ENCODE results near the gene LIPT2. TPM values are rescaled to one million over a fixed set of nuclear protein-coding genes. Genes with fewer than 3 reads are reported as not detected.

The LIPT2 gene
- total and polyA plus RNA-seq, 10 of the 15 experiments (the other 5 are each of a cell fraction or from before 2014, with no cell fraction given) = 0.69 to 7.5 (median 3.8) TPM

GRCh38 chr11:74460065-74460464 lies 33.5 kb downstream of the LIPT2 start:
- FAIRE-seq (no peak), ATAC-seq (no peak), DNase-seq (ENCODE audit: low read depth, low spot score) (no peak)
- no peaks in the 10 kb centered on the region; a peak in 2 of 4 replicates for H3K27me3 ChIP-seq (replicated peaks in 1 of 2; ENCODE audit: control insufficient read depth in 2 of 2, insufficient read depth in 2 of 2, low read length in 1 of 2)
- no peaks in the 10 kb centered on the region for H3K4me1 ChIP-seq (ENCODE audit: control insufficient read depth, insufficient read depth, low read length)
- ChIA-PET POLR2A (no interaction called here), RAD21 (ENCODE audit: unreplicated experiment) (no interaction called here), CTCF (no interaction called here), SMC1A (ENCODE audit: uncharacterized antibody, unreplicated experiment) (no interaction called here)
- H3K4me3 ChIP-seq = no peak overlapping the region
- intact Hi-C loops (cut with micrococcal nuclease; ENCODE audit: unreplicated experiment) = no loop called here
- no peak overlapping the region for H3K27ac ChIP-seq (ENCODE audit: control insufficient read depth, insufficient read depth)
- WGBS (ENCODE audit: insufficient coverage, insufficient replicate concordance, low lambda C conversion rate, missing lambda C conversion rate) = 0% methylated on average over 4 of the region's 4 CpGs
- no peaks in the 10 kb centered on the region for H3K36me3 ChIP-seq (ENCODE audit: control insufficient read depth in 2 of 2, insufficient read depth in 2 of 2, low read length in 1 of 2)
- no peaks in the 10 kb centered on the region for H4K20me1 ChIP-seq (ENCODE audit: control insufficient read depth, insufficient read depth)
- BruUV-seq (replicated peaks) = no TSS peak
- TF ChIP-seq CBX3 (IDR thresholded peaks at IDR 0.05; ENCODE audit: borderline replicate concordance, low read depth) = no peak
- no peaks in the 10 kb centered on the region for H3K9me3 ChIP-seq (replicated peaks; ENCODE audit: control insufficient read depth, insufficient read depth, low read length)
- no peak overlapping the region for H2AFZ ChIP-seq (ENCODE audit: control insufficient read depth, low read depth, low read length)
- in situ Hi-C loops (cut with MboI) = no loop called here
- H3K9ac ChIP-seq (ENCODE audit: control insufficient read depth, insufficient read depth, low read length) = no peak overlapping the region
- no peak overlapping the region for H3K4me2 ChIP-seq (ENCODE audit: control insufficient read depth, insufficient read depth)
- no peaks in the 10 kb centered on the region for H3K79me2 ChIP-seq (ENCODE audit: control insufficient read depth, insufficient read depth, low read length)

GRCh38 chr11:74459584-74459983 lies 33.9 kb downstream of the LIPT2 start:
- Histone ChIP-seq H3K27ac (ENCODE audit: control insufficient read depth, insufficient read depth) (no peak overlapping the region), H3K4me1 (ENCODE audit: control insufficient read depth, insufficient read depth, low read length) (no peaks in the 10 kb centered on the region), H3K27me3 (replicated peaks in 1 of 2; ENCODE audit: control insufficient read depth in 2 of 2, insufficient read depth in 2 of 2, low read length in 1 of 2) (no peaks in the 10 kb centered on the region; a peak in 2 of 4 replicates), H3K79me2 (ENCODE audit: control insufficient read depth, insufficient read depth, low read length) (no peaks in the 10 kb centered on the region), H3K9me3 (replicated peaks; ENCODE audit: control insufficient read depth, insufficient read depth, low read length) (no peaks in the 10 kb centered on the region), H3K9ac (ENCODE audit: control insufficient read depth, insufficient read depth, low read length) (no peak overlapping the region), H3K4me2 (ENCODE audit: control insufficient read depth, insufficient read depth) (no peak overlapping the region), H3K36me3 (ENCODE audit: control insufficient read depth in 2 of 2, insufficient read depth in 2 of 2, low read length in 1 of 2) (no peaks in the 10 kb centered on the region), H3K4me3 (no peak overlapping the region), H4K20me1 (ENCODE audit: control insufficient read depth, insufficient read depth) (no peaks in the 10 kb centered on the region), H2AFZ (ENCODE audit: control insufficient read depth, low read depth, low read length) (no peak overlapping the region)
- POLR2A ChIA-PET = no interaction called here
- CTCF ChIA-PET = no interaction called here
- ATAC-seq (no peak), FAIRE-seq (no peak), DNase-seq (ENCODE audit: low read depth, low spot score) (no peak)
- TF ChIP-seq CHD1 (IDR thresholded peaks at IDR 0.05; ENCODE audit: low read depth, low read length) (no peak), PRDM15 (CRISPR knock-in tag; IDR thresholded peaks at IDR 0.05) (no peak), NKRF (conservative IDR thresholded peaks at IDR 0.05) (no peak), NFYB (IDR thresholded peaks at IDR 0.05; ENCODE audit: insufficient read depth, low read depth, low read length) (no peak)
- 50% methylated on average over 1 of the region's 1 CpG for WGBS (ENCODE audit: insufficient coverage, insufficient replicate concordance, low lambda C conversion rate, missing lambda C conversion rate)
- SMC1A ChIA-PET (ENCODE audit: uncharacterized antibody, unreplicated experiment) = no interaction called here
- intact Hi-C loops (cut with micrococcal nuclease; ENCODE audit: unreplicated experiment) (no loop called here), in situ Hi-C loops (cut with MboI) (loop anchor here (5.0 to 10.0 kb wide), 2 partner anchors 113 to 265 kb away; no protein-coding TSS in a partner anchor)
- RAD21 ChIA-PET (ENCODE audit: unreplicated experiment) = no interaction called here
- no TSS peak for BruUV-seq (replicated peaks)

Data from GM12878 (cell line).